HL-60 (cell line): ENCODE data around the gene HSD17B4.
"Not testable (repeated sequence)": the region's sequence is repeated elsewhere in the genome, so short reads cannot be mapped to it uniquely, and the experiment has no call there.

Source experiments
- DNase-seq, 2 experiments: peaks; one replicate each; pipeline ENCODE4 v3.0.0-alpha.2; 2010 to 2020; ENCODE audit warnings: low read depth in 1 of 2, low spot score in 1 of 2
- H3K27ac ChIP-seq: fragments of 250-450 bp; sonication (Bioruptor Pico); replicated peaks from 2 replicates; pipeline ENCODE4 v1.5.1; 2020; ENCODE audit warnings: mild to moderate bottlenecking, moderate library complexity
- H3K27me3 ChIP-seq: fragments of 250-450 bp; sonication (Bioruptor Pico); 2 replicates; pipeline ENCODE4 v1.5.1; 2021; ENCODE audit warnings: mild to moderate bottlenecking, moderate library complexity; ENCODE audit not compliant: insufficient read depth, poor library complexity, severe bottlenecking
- H3K4me3 ChIP-seq: replicated peaks from 2 replicates; pipeline ENCODE4 v1.5.1; 2011; ENCODE audit warnings: mild to moderate bottlenecking, control low read depth, low read length; ENCODE audit not compliant: insufficient read depth
- CTCF ChIP-seq: IDR thresholded peaks from one replicate; pipeline ENCODE4 v1.5.1; 2011; ENCODE audit warnings: low read length, control low read depth, inconsistent platforms; ENCODE audit not compliant: insufficient read depth
- GABPA ChIP-seq: IDR thresholded peaks from 2 replicates; pipeline ENCODE4 v1.6.1; 2012; ENCODE audit warnings: low read depth
- POLR2AphosphoS5 ChIP-seq: IDR thresholded peaks from 2 replicates; pipeline ENCODE4 v1.6.1; 2012; ENCODE audit warnings: low read depth
- SPI1 ChIP-seq: IDR thresholded peaks from 2 replicates; pipeline ENCODE4 v1.6.1; 2012; ENCODE audit warnings: low read depth, mild to moderate bottlenecking, borderline replicate concordance
- TF ChIP-seq, protein P1 (sequence below): IDR thresholded peaks from 2 replicates; pipeline ENCODE4 v1.6.1; 2012; ENCODE audit warnings: low read depth; ENCODE audit not compliant: insufficient replicate concordance

The HSD17B4 gene

DNA sequence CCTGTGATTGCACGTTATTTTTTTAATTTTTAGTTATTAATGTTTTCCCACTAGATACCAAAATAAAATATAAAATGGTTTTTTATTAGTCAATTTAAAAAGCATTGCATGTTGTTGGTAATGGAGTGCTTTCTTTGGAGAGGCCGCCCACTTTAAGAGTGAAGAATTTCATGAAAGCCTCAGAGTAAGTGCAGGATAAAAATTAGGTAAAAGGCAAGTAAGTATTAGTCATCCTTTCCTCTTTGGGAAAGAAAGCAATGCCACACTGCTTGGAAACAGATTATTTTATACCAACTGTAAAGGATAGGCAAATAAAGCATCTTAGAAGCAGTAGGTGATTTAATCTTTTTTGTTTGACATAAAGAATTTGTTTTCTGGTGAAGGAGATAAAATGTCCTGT lies 62.9 kb downstream of the HSD17B4 start:
- no peak for DNase-seq
- no peak overlapping the region for H3K4me3 ChIP-seq
- H3K27ac ChIP-seq, result no peak overlapping the region
- TF ChIP-seq SPI1 (no peak), CTCF (no peak), GABPA (no peak), POLR2AphosphoS5 (no peak)
- TF ChIP-seq, protein P1, sequence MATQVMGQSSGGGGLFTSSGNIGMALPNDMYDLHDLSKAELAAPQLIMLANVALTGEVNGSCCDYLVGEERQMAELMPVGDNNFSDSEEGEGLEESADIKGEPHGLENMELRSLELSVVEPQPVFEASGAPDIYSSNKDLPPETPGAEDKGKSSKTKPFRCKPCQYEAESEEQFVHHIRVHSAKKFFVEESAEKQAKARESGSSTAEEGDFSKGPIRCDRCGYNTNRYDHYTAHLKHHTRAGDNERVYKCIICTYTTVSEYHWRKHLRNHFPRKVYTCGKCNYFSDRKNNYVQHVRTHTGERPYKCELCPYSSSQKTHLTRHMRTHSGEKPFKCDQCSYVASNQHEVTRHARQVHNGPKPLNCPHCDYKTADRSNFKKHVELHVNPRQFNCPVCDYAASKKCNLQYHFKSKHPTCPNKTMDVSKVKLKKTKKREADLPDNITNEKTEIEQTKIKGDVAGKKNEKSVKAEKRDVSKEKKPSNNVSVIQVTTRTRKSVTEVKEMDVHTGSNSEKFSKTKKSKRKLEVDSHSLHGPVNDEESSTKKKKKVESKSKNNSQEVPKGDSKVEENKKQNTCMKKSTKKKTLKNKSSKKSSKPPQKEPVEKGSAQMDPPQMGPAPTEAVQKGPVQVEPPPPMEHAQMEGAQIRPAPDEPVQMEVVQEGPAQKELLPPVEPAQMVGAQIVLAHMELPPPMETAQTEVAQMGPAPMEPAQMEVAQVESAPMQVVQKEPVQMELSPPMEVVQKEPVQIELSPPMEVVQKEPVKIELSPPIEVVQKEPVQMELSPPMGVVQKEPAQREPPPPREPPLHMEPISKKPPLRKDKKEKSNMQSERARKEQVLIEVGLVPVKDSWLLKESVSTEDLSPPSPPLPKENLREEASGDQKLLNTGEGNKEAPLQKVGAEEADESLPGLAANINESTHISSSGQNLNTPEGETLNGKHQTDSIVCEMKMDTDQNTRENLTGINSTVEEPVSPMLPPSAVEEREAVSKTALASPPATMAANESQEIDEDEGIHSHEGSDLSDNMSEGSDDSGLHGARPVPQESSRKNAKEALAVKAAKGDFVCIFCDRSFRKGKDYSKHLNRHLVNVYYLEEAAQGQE, result no peak
- no peaks in the 10 kb centered on the region for H3K27me3 ChIP-seq

DNA sequence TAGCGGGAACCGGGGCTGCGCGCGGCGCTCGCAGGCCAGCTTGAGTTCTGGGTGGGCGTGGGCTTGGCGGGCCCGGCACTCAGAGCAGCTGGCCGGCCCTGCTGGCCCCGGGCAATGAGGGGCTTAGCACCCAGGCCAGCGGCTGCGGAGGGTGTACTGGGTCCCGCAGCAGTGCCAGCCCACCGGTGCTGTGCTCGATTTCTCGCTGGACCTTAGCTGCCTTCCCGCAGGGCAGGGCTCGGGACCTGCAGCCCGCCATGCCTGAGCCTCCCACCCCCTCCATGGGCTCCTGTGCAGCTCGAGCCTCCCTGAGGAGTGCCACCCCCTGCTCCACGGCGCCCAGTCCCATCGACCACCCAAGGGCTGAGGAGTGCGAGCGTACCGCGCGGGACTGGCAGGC lies 64.8 kb downstream of the HSD17B4 start:
- H3K27me3 ChIP-seq, H3K4me3 ChIP-seq, DNase-seq, H3K27ac ChIP-seq: not testable (repeated sequence)

- H3K27me3 ChIP-seq, result no peaks in the 10 kb centered on the region
- TF ChIP-seq GABPA, result no peak
- DNase-seq, result no peak
- H3K27ac ChIP-seq, result no peak overlapping the region
- H3K4me3 ChIP-seq, result no peak overlapping the region
Observed at GRCh38 chr5:119521232-119521631, 68.9 kb downstream of the HSD17B4 start.

- Histone ChIP-seq H3K4me3 (no peak overlapping the region), H3K27me3 (no peaks in the 10 kb centered on the region), H3K27ac (no peak overlapping the region)
- DNase-seq, result no peak
- TF ChIP-seq GABPA (no peak), POLR2AphosphoS5 (no peak), CTCF (no peak)
Observed at GRCh38 chr5:119522841-119523240, 70.5 kb downstream of the HSD17B4 start.

- Histone ChIP-seq H3K27ac (no peak overlapping the region), H3K4me3 (no peak overlapping the region), H3K27me3 (no peaks in the 10 kb centered on the region)
- DNase-seq, result no peak
- TF ChIP-seq, protein P1, result no peak
- TF ChIP-seq GABPA, result no peak
Observed at GRCh38 chr5:119524485-119524884, 72.2 kb downstream of the HSD17B4 start.

GRCh38 chr5:119527351-119527750 lies 75.1 kb downstream of the HSD17B4 start:
- DNase-seq, result no peak
- Histone ChIP-seq H3K27me3 (no peaks in the 10 kb centered on the region), H3K4me3 (no peak overlapping the region), H3K27ac (no peak overlapping the region)
- TF ChIP-seq SPI1, result no peak
- TF ChIP-seq CTCF, result no peak
